WERI-Rb-1 (cell line): ENCODE results near the gene DEAF1.

Experiments used
- DNase-seq: peaks from one replicate; pipeline ENCODE4 v3.0.0-alpha.2; 2020
- H3K27ac ChIP-seq: fragments of 250-450 bp; sonication (Bioruptor Pico); 2 replicates; pipeline ENCODE4 v1.5.1; 2020; ENCODE audit warnings: mild to moderate bottlenecking, moderate library complexity
- H3K27me3 ChIP-seq: fragments of 250-450 bp; sonication (Bioruptor Pico); 2 replicates; pipeline ENCODE4 v1.5.1; 2021; ENCODE audit warnings: mild to moderate bottlenecking, low read depth, moderate library complexity; ENCODE audit not compliant: insufficient read depth, severe bottlenecking
- H3K36me3 ChIP-seq: fragments of 250-450 bp; sonication (Bioruptor Pico); 2 replicates; pipeline ENCODE4 v1.5.1; 2020; ENCODE audit warnings: mild to moderate bottlenecking, moderate library complexity
- H3K4me3 ChIP-seq: 2 replicates; pipeline ENCODE4 v1.5.1; 2011; ENCODE audit warnings: low read depth, mild to moderate bottlenecking, control low read depth, low read length
- H3K9me3 ChIP-seq: fragments of 250-450 bp; sonication (Bioruptor Pico); 2 replicates; pipeline ENCODE4 v1.5.1; 2021; ENCODE audit warnings: mild to moderate bottlenecking, moderate library complexity; ENCODE audit not compliant: severe bottlenecking
- CTCF ChIP-seq: IDR thresholded peaks from 2 replicates; pipeline ENCODE4 v1.5.1; 2011; ENCODE audit warnings: low read depth, mild to moderate bottlenecking, control low read depth, inconsistent platforms, low read length

DEAF1 gene

GRCh38 chr11:620935-621814, 73.8 kb downstream of the DEAF1 start:
- H3K4me3 ChIP-seq, result no peak overlapping the region
- H3K9me3 ChIP-seq, result no peaks in the 10 kb centered on the region
- TF ChIP-seq CTCF, result no peak
- DNase-seq, result no peak
- H3K27me3 ChIP-seq, result no peaks in the 10 kb centered on the region
- H3K27ac ChIP-seq, result no peak overlapping the region
- no peaks in the 10 kb centered on the region; the same call in 1 of the 2 replicates for H3K36me3 ChIP-seq

DNA sequence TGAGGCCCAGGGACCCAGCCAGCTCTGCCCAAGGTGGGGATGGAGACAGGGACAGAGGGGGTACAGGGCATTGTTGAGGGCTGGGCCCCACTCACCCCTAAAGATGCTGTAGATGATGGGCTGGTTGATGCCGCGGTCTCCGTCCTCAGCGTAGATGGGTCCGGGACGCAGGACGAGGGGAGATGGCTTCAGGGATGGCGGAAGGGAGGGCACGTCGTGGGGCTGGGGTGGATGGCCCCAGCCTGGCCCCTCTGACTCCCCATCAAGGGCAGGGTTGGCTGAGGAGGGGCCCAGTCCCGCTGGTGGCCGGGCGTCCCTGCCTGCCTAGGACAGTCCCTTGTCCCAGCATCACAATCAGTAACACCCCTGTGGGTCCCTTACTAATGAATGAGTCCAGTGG, 74.8 kb downstream of the DEAF1 start:
- H3K36me3 ChIP-seq, result peaks cover 5% of the 10 kb centered on the region
- H3K27me3 ChIP-seq, result no peaks in the 10 kb centered on the region
- H3K9me3 ChIP-seq, result no peaks in the 10 kb centered on the region
- DNase-seq, result no peak
- H3K27ac ChIP-seq, result no peak overlapping the region
- H3K4me3 ChIP-seq, result no peak overlapping the region
- TF ChIP-seq CTCF, result no peak

DNA sequence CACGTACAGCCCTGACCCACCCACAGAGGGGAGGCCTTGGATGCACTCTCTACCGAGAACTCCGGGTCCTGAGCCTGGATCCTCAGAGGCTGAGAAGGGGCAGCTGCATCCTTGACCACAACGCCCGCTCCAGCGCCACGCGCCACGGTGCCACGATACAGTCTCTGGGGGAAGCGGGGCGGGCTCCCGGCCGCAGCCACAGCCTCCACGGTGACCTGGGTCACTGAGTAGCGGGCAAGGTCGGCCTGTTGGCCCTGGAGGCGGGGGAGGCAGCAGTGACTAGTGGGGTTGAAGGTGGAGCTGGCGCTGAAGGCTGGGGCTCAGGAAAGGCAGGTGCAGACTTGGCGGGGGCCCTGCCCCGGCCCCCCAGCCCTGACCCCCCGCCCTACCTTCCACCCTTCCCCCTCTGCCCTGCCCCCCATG, 75.4 kb downstream of the DEAF1 start:
- Histone ChIP-seq H3K4me3 (no peak overlapping the region), H3K36me3 (peaks cover 7% of the 10 kb centered on the region), H3K9me3 (no peaks in the 10 kb centered on the region), H3K27me3 (no peaks in the 10 kb centered on the region), H3K27ac (no peak overlapping the region)
- DNase-seq, result no peak
- no peak for TF ChIP-seq CTCF

- Histone ChIP-seq H3K4me3 (no peak overlapping the region), H3K27ac (no peak overlapping the region), H3K27me3 (no peaks in the 10 kb centered on the region), H3K36me3 (peaks cover 10% of the 10 kb centered on the region), H3K9me3 (no peaks in the 10 kb centered on the region)
- no peak for DNase-seq
- TF ChIP-seq CTCF, result no peak
Measured at GRCh38 chr11:618856-619627, 76.0 kb downstream of the DEAF1 start.

DNA sequence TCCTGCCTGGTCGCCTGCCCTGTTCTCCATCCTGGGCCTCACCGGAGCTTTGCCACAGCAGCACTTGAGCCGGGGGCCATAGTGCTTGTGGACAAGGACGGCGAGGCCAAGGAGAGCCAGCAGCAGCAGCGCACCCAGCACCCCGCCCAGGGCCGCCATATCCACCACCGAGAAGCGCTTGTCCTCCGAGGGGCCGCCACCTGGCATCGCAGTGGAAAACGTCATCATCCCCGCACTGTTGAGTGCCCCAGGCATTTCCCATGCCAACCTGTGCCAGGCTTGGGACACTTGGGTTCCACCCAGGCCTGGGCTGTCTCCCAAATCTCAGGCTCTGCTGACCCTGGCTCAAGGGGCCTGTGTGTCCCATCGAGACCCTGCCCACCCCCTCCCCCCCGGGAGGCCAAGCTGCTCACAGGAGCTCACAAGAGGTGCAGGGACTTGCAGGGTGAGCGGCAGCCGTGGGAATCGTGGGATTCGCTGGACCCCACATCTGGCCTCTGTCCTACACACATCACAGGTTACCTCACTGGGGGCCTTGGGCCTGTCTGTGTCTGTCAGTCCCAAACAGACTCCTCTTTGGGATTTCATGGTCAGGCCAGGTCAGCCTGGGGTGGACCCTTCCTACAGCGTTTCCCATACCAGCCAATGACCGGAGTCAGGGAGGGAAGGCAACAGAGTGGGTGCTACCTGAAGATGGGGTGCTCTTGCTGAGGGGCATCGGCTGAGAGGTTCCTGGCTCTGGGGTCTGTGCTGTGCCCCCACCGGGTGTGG, 76.9 kb downstream of the DEAF1 start:
- no peak overlapping the region for H3K4me3 ChIP-seq
- TF ChIP-seq CTCF, result no peak
- DNase-seq, result no peak
- peaks cover 13% of the 10 kb centered on the region for H3K36me3 ChIP-seq
- H3K27ac ChIP-seq, result no peak overlapping the region
- H3K27me3 ChIP-seq, result no peaks in the 10 kb centered on the region
- no peaks in the 10 kb centered on the region for H3K9me3 ChIP-seq
